Endothelial cell of umbilical vein (primary cell): ENCODE data around the gene MATR3.

Experiments used
- CTCF ChIP-seq, 2 donors: IDR thresholded peaks; 1 replicate in 1 of 2; 2 replicates in 1 of 2; pipeline ENCODE4 v1.5.1; 2011; ENCODE audit warnings: low read length in 2 of 2, mild to moderate bottlenecking in 2 of 2, moderate library complexity in 2 of 2, control low read depth in 1 of 2, inconsistent platforms in 1 of 2, low read depth in 1 of 2; ENCODE audit not compliant: insufficient read depth in 1 of 2; ENCODE audit errors: extremely low read depth in 1 of 2
- EZH2 ChIP-seq: IDR thresholded peaks from 2 replicates; pipeline ENCODE4 v1.6.1; 2012; ENCODE audit warnings: borderline replicate concordance, low read depth, mild to moderate bottlenecking, moderate library complexity, low read length, inconsistent platforms; ENCODE audit not compliant: severe bottlenecking
- GATA2 ChIP-seq: IDR thresholded peaks from 2 replicates; pipeline ENCODE4 v1.7.0; 2011; ENCODE audit warnings: low read depth, mild to moderate bottlenecking, moderate library complexity, mixed read lengths, low read length; ENCODE audit not compliant: insufficient read length, insufficient read depth

DNA sequence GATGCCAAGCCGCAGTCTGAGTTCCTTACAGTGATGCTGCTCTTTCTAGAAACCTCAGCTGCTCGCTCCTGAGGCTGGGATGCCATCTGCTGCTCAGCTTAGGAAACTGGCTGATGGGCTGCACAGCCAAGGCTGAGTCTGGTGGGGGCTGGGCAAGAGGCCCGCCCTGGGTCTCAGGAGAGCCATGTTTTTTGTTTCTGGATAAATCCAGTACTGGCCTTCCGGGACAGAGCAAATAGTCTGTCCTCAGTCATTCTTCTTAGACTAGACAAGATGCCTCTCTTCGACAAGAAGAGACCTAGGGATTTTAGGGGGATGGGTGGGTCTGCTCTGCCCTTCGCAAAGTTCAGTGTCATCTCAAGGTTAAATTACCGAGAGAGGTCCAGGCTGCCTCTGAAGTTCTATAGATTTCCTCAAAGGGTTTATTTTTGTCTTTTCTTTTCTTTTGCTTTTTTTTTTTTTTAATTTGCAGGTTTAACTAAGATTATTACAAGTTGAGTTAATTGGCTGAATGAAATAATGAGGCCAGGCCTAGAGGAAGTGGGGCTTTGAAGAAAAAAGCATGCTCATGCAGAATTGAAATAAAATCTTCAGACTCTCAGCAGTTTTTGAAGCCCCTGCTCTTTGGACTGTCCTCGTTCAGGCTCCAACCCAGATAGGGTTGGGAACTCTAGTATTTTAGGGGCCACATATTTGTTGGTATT is 30.6 kb upstream of the MATR3 start:
- TF ChIP-seq CTCF (IDR thresholded peaks at IDR 0.05; ENCODE audit: extremely low read depth in 1 of 2, insufficient read depth in 1 of 2, low read depth in 1 of 2, low read length in 2 of 2) (peak; percentile 87 to 88), GATA2 (no peak), EZH2 (no peak)
